ENCODE data around the gene STAG3. TPM values are rescaled to one million over a fixed set of nuclear protein-coding genes. Genes with fewer than 3 reads are reported as not detected.
A peak's percentile ranks its signal among the peaks of the same experiment; 100 is the strongest.

STAG3 gene
- total and polyA plus RNA-seq, 2 experiments from 2014 or later, result 4.6 to 4.7 TPM

DNA sequence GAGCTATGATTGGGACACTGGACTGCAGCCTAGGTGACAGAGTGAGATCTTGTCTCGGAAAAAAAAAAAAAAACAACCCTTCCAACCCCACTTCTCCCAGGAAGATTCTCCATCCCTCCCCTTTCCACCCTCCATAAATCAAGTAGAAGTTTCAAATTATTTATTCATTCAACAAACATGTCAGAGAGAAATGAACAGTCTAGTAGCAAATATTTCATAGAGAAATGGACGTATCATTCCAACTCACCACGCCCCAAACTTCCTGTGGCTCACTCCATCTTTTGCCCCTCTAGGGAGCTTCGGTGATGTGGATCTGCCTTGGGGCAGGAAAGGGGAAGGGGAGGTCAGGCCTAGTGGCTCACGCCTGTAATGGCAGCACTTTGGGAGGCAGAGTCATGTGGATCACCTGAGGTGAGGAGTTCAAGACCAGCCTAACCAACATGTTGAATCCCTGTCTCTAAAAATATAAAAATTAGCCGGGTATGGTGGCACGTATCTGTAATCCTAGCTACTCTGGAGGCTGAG lies 18.6 kb upstream of the STAG3 start:
- peak overlapping the region; percentile 97 for H3K4me3 ChIP-seq
- peak overlapping the region; percentile 91 for H3K27ac ChIP-seq (ENCODE audit: low read depth)
- H3K27ac Mint-ChIP-seq, result peak overlapping the region; percentile 84; the same call in 1 of the 2 replicates
- H2AFZ ChIP-seq, result peak overlapping the region; percentile 75; the same call in 1 of the 2 replicates
- no peaks in the 10 kb centered on the region for H3K9me2 ChIP-seq (ENCODE audit: insufficient read depth)
- H3K27me3 ChIP-seq (ENCODE audit: insufficient read depth), result no peaks in the 10 kb centered on the region
- peaks cover 21% of the 10 kb centered on the region for H3K27me3 Mint-ChIP-seq (ENCODE audit: insufficient read depth, low read depth, poor library complexity)
- H3K36me3 Mint-ChIP-seq (ENCODE audit: low read depth), result peaks cover 30% of the 10 kb centered on the region
- no peaks in the 10 kb centered on the region for H3K79me2 ChIP-seq (replicated peaks; ENCODE audit: insufficient read depth)
- TF ChIP-seq POLR2AphosphoS5 (IDR thresholded peaks at IDR 0.05; ENCODE audit: low read depth) (no peak), ZNF114 (CRISPR knock-in tag; IDR thresholded peaks at IDR 0.05) (no peak), ZNF331 (CRISPR knock-in tag; IDR thresholded peaks at IDR 0.05; ENCODE audit: low read depth) (no peak), JUNB (IDR thresholded peaks at IDR 0.05; ENCODE audit: unreplicated experiment) (no peak), EZH2 (IDR thresholded peaks at IDR 0.05; ENCODE audit: low read depth, unreplicated experiment) (no peak), CREB1 (CRISPR knock-in tag; IDR thresholded peaks at IDR 0.05; ENCODE audit: low read depth) (no peak), STAT1 (IDR thresholded peaks at IDR 0.05; ENCODE audit: unreplicated experiment) (no peak), EZH2phosphoT487 (IDR thresholded peaks at IDR 0.05; ENCODE audit: unreplicated experiment) (no peak), NANOG (IDR thresholded peaks at IDR 0.05; ENCODE audit: borderline replicate concordance) (no peak)
- TF ChIP-seq, protein P1, sequence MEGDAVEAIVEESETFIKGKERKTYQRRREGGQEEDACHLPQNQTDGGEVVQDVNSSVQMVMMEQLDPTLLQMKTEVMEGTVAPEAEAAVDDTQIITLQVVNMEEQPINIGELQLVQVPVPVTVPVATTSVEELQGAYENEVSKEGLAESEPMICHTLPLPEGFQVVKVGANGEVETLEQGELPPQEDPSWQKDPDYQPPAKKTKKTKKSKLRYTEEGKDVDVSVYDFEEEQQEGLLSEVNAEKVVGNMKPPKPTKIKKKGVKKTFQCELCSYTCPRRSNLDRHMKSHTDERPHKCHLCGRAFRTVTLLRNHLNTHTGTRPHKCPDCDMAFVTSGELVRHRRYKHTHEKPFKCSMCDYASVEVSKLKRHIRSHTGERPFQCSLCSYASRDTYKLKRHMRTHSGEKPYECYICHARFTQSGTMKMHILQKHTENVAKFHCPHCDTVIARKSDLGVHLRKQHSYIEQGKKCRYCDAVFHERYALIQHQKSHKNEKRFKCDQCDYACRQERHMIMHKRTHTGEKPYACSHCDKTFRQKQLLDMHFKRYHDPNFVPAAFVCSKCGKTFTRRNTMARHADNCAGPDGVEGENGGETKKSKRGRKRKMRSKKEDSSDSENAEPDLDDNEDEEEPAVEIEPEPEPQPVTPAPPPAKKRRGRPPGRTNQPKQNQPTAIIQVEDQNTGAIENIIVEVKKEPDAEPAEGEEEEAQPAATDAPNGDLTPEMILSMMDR (conservative IDR thresholded peaks at IDR 0.05; ENCODE audit: low read depth in 2 of 2), result no peak
- TF ChIP-seq, protein P2, sequence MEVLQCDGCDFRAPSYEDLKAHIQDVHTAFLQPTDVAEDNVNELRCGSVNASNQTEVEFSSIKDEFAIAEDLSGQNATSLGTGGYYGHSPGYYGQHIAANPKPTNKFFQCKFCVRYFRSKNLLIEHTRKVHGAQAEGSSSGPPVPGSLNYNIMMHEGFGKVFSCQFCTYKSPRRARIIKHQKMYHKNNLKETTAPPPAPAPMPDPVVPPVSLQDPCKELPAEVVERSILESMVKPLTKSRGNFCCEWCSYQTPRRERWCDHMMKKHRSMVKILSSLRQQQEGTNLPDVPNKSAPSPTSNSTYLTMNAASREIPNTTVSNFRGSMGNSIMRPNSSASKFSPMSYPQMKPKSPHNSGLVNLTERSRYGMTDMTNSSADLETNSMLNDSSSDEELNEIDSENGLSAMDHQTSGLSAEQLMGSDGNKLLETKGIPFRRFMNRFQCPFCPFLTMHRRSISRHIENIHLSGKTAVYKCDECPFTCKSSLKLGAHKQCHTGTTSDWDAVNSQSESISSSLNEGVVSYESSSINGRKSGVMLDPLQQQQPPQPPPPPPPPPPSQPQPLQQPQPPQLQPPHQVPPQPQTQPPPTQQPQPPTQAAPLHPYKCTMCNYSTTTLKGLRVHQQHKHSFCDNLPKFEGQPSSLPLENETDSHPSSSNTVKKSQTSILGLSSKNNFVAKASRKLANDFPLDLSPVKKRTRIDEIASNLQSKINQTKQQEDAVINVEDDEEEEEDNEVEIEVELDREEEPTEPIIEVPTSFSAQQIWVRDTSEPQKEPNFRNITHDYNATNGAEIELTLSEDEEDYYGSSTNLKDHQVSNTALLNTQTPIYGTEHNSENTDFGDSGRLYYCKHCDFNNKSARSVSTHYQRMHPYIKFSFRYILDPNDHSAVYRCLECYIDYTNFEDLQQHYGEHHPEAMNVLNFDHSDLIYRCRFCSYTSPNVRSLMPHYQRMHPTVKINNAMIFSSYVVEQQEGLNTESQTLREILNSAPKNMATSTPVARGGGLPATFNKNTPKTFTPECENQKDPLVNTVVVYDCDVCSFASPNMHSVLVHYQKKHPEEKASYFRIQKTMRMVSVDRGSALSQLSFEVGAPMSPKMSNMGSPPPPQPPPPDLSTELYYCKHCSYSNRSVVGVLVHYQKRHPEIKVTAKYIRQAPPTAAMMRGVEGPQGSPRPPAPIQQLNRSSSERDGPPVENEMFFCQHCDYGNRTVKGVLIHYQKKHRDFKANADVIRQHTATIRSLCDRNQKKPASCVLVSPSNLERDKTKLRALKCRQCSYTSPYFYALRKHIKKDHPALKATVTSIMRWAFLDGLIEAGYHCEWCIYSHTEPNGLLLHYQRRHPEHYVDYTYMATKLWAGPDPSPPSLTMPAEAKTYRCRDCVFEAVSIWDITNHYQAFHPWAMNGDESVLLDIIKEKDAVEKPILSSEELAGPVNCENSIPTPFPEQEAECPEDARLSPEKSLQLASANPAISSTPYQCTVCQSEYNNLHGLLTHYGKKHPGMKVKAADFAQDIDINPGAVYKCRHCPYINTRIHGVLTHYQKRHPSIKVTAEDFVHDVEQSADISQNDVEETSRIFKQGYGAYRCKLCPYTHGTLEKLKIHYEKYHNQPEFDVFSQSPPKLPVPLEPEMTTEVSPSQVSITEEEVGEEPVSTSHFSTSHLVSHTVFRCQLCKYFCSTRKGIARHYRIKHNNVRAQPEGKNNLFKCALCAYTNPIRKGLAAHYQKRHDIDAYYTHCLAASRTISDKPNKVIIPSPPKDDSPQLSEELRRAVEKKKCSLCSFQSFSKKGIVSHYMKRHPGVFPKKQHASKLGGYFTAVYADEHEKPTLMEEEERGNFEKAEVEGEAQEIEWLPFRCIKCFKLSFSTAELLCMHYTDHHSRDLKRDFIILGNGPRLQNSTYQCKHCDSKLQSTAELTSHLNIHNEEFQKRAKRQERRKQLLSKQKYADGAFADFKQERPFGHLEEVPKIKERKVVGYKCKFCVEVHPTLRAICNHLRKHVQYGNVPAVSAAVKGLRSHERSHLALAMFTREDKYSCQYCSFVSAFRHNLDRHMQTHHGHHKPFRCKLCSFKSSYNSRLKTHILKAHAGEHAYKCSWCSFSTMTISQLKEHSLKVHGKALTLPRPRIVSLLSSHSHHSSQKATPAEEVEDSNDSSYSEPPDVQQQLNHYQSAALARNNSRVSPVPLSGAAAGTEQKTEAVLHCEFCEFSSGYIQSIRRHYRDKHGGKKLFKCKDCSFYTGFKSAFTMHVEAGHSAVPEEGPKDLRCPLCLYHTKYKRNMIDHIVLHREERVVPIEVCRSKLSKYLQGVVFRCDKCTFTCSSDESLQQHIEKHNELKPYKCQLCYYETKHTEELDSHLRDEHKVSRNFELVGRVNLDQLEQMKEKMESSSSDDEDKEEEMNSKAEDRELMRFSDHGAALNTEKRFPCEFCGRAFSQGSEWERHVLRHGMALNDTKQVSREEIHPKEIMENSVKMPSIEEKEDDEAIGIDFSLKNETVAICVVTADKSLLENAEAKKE (CRISPR knock-in tag; IDR thresholded peaks at IDR 0.05), result no peak
- TF ChIP-seq, protein P3, sequence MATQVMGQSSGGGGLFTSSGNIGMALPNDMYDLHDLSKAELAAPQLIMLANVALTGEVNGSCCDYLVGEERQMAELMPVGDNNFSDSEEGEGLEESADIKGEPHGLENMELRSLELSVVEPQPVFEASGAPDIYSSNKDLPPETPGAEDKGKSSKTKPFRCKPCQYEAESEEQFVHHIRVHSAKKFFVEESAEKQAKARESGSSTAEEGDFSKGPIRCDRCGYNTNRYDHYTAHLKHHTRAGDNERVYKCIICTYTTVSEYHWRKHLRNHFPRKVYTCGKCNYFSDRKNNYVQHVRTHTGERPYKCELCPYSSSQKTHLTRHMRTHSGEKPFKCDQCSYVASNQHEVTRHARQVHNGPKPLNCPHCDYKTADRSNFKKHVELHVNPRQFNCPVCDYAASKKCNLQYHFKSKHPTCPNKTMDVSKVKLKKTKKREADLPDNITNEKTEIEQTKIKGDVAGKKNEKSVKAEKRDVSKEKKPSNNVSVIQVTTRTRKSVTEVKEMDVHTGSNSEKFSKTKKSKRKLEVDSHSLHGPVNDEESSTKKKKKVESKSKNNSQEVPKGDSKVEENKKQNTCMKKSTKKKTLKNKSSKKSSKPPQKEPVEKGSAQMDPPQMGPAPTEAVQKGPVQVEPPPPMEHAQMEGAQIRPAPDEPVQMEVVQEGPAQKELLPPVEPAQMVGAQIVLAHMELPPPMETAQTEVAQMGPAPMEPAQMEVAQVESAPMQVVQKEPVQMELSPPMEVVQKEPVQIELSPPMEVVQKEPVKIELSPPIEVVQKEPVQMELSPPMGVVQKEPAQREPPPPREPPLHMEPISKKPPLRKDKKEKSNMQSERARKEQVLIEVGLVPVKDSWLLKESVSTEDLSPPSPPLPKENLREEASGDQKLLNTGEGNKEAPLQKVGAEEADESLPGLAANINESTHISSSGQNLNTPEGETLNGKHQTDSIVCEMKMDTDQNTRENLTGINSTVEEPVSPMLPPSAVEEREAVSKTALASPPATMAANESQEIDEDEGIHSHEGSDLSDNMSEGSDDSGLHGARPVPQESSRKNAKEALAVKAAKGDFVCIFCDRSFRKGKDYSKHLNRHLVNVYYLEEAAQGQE (IDR thresholded peaks at IDR 0.05; ENCODE audit: unreplicated experiment), result no peak
- TF ChIP-seq, protein P4, sequence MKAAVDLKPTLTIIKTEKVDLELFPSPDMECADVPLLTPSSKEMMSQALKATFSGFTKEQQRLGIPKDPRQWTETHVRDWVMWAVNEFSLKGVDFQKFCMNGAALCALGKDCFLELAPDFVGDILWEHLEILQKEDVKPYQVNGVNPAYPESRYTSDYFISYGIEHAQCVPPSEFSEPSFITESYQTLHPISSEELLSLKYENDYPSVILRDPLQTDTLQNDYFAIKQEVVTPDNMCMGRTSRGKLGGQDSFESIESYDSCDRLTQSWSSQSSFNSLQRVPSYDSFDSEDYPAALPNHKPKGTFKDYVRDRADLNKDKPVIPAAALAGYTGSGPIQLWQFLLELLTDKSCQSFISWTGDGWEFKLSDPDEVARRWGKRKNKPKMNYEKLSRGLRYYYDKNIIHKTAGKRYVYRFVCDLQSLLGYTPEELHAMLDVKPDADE (IDR thresholded peaks at IDR 0.05), result no peak
- no peaks in the 10 kb centered on the region for H3K9me3 Mint-ChIP-seq
- H3K4me3 Mint-ChIP-seq, result peak overlapping the region; percentile 83
- H3K36me3 ChIP-seq (ENCODE audit: insufficient read depth), result no peaks in the 10 kb centered on the region
- peaks cover 27% of the 10 kb centered on the region for H3K4me1 Mint-ChIP-seq
- ATAC-seq (peak; percentile 5; the same call in 2 of the 3 replicates), DNase-seq (ENCODE audit: low spot score) (peak; percentile 54)
- H4K20me1 ChIP-seq (replicated peaks; ENCODE audit: insufficient read depth), result peaks cover 4% of the 10 kb centered on the region
- H3K4me1 ChIP-seq (ENCODE audit: insufficient read depth), result no peaks in the 10 kb centered on the region; the same call in 1 of the 2 replicates
- peak overlapping the region; percentile 88 for H3K4me2 ChIP-seq
- H3F3A ChIP-seq (replicated peaks; ENCODE audit: low read depth), result peaks cover 25% of the 10 kb centered on the region

Measured in GM23338 (cell line).